GM18499 (cell line): ENCODE measurements around the gene ST14.

ENCODE experiments used
- ATAC-seq: cut with Tn5 transposase; IDR thresholded peaks from one replicate; pipeline ENCODE4 v1.9.1; 2021; ENCODE audit warnings: moderate number of reproducible peaks; ENCODE audit not compliant: insufficient read depth, unreplicated experiment

Gene ST14

DNA sequence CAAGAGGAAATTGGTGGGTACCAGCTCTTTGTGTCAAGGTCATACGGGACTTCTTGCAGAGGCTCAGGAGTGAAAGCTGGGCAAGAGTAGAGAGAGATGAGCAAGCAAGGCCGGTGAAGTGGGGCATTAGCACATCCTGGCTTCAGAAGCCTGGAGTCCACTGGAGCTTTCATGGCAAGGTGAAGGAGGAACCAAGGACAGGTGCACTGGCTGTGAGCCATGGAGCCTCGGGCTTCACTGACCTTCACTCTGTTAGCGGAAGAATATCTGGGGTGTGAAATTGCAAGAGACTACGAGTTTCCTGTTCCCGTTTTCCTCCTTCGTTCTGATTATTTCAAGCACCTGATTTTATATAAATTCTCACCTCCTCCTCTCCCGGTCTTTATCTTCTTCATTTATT, 25.9 kb upstream of the ST14 start:
- no peak for ATAC-seq

DNA sequence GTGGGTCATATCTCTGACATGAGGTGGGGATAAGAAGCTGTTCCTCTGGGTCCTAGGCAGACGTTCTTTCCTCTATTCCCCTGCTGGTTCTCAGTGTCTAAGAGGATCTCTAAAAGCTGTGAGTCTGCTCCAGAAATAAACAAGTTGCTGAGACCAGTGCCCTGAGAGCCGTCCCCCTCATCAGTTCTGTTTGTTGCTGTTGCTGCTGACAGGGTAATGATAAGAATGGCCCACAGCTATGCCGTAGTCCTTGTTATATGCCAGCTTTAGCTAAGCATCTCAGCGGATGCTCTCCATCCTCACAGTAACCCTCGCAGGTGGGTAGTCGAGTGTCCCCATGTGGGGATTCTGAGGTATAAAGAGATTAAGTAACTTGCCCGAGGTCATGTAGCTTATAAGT, 23.5 kb upstream of the ST14 start:
- ATAC-seq: no peak

DNA sequence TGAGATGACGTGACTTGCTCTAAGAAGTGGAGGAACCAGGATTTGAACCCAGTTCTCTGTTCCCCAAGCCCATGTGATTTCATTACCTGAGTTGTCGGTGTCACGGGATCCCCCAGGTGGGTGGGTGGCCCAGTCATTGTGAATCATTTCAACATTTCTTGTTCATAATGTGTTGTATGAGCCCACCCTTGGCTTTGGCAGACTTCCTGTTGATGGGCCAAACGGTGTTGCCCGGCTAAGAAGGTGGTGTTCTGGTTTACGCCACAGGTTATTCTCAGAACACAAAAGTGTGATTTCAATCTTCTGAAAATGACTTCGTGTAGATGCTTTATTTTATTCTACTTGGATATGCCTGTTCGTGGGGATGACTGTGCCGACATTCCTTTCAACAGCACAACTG, 21.6 kb upstream of the ST14 start:
- ATAC-seq: no peak

GRCh38 chr11:130139401-130139800, 20.2 kb upstream of the ST14 start:
- no peak for ATAC-seq

- ATAC-seq: no peak
These were observed 17.8 kb upstream of the ST14 start for GRCh38 chr11:130141561-130142341.

GRCh38 chr11:130144141-130144540, 15.4 kb upstream of the ST14 start:
- ATAC-seq: no peak

GRCh38 chr11:130144861-130145281, 14.7 kb upstream of the ST14 start:
- ATAC-seq: no peak

- ATAC-seq: no peak
These were observed 14.2 kb upstream of the ST14 start for GRCh38 chr11:130145311-130145812.

- ATAC-seq: no peak
These were observed 13.4 kb upstream of the ST14 start for GRCh38 chr11:130145975-130146776.

- ATAC-seq: no peak
These were observed 12.8 kb upstream of the ST14 start for GRCh38 chr11:130146796-130147195.

DNA sequence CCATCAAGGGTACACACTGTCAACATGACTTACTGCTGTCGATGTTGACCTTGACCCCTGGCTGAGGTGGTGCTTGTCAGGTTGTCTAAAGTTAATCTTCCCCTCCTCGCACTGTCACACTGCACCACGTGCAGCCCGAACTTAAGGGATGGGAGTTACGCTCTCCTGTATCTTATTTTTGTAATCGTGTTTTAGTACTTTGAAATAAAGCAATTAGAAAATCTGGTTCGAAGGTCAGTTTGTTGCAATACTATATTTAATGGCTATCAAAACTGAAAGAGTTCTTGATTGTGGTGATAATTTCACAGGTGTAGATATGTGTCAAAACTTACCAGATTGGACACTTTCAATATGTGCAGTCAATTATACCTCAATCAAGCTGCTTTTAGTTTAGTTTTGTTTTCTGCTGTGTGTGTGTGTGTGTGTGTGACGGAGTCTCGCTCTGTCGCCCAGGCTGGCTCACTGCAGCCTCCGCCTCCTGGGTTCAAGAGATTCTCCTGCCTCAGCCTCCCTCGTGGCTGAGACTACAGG, 10.7 kb upstream of the ST14 start:
- ATAC-seq: no peak

- ATAC-seq: no peak
These were observed 8.8 kb upstream of the ST14 start for GRCh38 chr11:130150790-130151189.

GRCh38 chr11:130151196-130151595, 8.4 kb upstream of the ST14 start:
- ATAC-seq: no peak

GRCh38 chr11:130156108-130157022, 3.2 kb upstream of the ST14 start:
- ATAC-seq: no peak

GRCh38 chr11:130157101-130157500, 2.5 kb upstream of the ST14 start:
- ATAC-seq: no peak

DNA sequence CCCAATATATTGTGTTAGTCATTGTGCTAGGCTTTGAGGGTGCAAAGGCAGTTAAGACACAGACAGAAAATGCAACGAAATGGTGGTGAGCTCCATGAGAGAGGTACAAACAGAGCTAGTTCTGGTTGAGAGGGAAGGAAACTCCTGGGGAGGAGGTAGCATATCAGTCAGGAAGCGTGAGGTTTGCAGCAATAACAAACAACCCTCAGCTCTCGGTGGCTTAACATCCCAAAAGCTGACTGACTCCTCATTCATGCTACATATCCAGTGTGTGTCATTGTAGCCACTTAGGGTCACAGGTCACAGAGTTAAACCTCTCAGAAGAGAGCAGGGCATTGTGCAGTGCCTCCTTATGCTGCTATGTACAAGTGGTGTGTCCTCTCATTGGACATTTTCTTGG, 1.7 kb upstream of the ST14 start:
- ATAC-seq: no peak

DNA sequence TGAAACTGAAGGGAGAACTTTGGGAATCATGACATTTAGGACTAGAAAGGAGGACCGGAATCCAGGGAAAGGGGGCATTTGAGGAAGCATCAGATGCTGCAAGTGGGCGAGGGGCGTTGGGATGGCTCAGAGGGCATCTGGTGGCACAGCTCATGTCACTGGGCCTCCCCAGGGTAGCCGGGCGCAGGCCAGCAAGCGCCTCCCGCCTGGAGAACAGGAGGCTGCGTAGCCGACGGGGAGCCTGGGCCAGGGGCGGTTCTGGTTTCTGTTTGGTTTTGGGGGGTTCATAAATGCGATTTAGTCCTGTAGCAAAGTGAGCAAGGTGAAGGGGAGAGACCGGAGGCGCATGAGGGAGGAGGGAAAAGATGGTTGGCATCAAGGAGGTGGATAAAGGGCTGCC, 443 bp upstream of the ST14 start:
- ATAC-seq: no peak

DNA sequence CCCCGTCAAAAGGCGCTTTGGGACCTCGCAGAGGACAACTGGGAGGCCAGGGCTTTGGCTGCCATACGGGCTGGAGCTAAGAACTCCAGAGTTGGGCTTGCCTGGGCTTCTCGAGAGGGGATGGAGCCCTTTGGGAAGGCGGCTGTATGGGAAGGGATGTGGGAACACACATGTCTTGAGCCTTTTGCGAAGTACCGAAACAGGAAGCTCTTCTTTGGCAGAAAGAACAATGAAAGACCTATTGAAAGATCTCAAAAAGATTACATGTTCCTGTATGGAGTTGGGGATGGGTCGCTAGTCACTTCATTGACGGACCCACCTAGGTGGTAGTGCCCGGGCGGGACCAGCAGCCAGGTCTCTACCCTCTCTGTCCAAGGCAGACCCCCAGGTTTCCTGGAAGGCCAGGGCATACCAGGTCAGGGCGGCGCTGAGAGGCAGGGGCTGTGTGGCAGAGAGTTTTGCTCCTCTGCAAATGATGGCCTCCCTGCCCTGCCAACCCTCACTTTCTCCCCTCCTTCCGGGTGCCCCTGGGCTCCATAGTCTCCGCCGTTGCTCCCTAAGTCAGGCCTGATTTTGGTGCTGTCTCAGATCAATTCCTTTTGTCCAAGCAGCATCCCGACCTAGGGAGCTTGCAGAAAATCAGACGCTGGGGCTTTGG, 1.0 kb downstream of the ST14 start:
- no peak for ATAC-seq

GRCh38 chr11:130161441-130162145, 2.0 kb downstream of the ST14 start:
- no peak for ATAC-seq
